Effector CD8-positive, alpha-beta T cell (primary cell): ENCODE measurements around the gene PHACTR1.

ENCODE experiments used
- DNase-seq: peaks from one replicate; lab custom pipeline; 2025; lab: John Stamatoyannopoulos, UW

Gene PHACTR1

DNA sequence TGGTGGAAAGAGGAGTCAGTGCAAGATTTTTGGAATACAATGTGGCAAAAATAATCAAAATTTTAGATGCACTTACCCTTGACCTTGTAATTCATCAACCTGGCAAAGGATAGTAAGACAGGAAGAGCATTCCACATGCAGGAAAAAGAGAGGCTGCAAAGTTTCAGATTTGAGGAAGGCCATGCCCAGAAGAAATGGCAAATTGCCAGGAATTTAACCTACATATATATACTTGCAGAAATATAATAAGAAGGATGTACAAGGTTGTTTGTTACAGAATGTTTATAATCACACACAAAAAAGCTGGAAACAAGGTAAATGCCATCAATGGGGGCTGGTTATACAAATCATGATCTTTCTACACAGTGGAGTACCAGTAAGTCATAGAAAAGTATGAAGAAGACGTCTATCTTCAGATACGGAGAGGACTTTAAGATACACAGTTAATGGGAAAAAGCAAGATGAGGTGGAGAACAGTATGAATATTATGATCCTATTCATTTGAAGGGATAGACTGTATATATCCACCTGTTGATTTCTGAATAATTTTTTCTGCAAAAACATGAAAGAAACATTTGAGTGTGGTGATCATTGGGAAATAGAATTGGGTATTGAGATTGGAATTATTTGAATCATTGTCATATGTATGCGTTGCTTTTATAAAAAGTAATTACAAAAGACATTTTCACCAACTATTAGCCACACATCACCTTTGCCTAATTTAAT, 358.0 kb downstream of the PHACTR1 start:
- DNase-seq: no peak

DNA sequence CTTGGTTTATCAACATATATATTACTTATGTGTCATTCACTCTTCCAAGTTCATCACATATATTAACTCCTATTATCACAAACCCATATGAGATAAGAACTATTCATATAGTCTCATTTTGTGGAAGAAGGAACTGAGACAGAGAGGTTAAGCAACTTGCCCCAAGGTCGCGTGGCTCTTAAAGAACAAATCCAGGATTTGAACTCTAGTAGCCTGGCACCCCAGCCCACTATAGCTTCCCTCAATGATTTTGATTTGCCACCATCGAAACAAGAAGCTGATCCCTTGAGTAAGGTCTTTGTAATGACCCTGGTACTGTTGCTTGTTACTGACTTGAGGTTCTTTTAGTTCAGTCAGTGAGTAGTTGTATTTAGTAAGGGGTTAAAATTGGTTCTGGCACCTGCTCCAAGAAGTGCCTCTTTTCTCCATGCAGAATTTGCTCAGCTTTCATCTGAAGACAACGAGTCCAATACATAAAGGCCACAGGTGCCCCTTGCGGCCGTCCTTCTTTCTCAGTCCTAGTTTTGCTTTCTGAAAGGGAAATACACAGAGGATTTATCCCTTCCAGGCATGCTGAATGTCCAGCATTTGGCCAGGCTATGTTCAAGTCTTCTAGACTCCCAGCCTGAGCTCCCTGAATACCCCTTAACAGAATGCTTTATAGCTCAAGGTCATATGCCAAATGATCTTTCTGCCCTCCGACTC, 358.7 kb downstream of the PHACTR1 start:
- DNase-seq: no peak

- DNase-seq: no peak
Measured at GRCh38 chr6:13076575-13076974, 360.0 kb downstream of the PHACTR1 start.

DNA sequence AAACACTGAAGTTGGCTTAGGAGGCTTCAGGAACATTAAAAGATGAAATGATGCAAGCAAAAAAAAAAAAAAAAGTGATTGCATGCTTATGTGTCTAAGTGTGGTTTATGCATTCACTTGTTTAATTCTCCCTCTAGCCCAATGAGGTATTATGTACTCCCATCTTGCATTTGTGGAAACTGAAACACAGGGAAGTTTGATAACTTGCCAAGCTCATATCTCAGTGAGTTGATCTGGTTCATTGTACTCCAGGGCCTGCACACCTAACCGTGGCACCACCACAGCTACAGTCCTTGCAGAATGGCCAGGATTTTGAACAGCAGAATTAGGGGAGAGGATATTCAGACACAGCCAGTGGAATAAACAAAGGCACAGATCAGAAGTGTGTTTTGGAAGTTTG, 360.6 kb downstream of the PHACTR1 start:
- DNase-seq: no peak

DNA sequence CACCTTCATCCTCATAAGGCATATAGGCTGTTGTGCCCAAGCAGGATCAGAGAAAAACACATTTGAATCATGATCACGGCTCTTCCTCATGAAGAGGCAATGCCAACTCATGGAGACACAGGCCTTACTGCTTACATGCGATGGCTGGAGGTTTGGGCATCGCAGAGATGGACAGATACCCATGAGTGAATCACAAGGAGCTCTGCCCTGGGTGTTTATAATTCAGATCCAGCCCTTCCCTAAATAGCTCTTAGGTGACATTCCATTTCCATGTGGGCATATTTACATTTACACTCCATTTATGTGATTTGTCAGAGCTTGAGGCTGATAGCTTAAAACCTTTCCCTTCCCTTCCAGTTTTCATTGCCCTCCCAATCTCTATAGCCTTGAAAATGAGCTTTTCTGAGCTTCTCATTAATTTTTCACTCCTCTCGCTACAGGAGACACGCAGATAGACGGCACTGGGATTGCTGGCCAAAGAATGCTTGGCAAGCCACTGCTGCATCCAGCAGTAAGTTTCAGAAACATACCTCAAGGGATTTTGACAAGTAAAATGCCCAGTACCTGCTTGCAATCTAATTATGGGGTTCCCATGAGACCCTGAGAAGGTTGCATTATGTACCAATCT, 362.6 kb downstream of the PHACTR1 start:
- DNase-seq: no peak

- no peak for DNase-seq
Measured at GRCh38 chr6:13080462-13081188, 364.1 kb downstream of the PHACTR1 start.

DNA sequence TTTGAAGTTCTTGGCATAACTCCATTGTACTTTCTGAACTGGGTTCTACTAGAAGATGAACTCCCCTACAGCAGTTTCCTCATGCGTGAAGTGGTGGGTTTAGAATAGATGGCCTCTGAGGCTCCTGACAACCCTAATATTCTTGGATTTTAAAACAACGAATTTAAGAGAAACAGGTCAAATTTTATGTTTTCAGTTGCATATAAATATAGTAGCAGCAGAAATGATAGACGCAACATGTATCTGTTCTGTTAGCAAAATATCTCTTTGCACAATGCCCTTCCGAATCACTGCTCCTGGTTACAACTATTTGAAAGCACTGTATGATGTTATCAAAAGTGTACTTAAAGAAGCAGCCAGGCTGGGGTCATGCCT, 364.6 kb downstream of the PHACTR1 start:
- DNase-seq: no peak

- no peak for DNase-seq
Measured at GRCh38 chr6:13089296-13089994, 372.9 kb downstream of the PHACTR1 start.

DNA sequence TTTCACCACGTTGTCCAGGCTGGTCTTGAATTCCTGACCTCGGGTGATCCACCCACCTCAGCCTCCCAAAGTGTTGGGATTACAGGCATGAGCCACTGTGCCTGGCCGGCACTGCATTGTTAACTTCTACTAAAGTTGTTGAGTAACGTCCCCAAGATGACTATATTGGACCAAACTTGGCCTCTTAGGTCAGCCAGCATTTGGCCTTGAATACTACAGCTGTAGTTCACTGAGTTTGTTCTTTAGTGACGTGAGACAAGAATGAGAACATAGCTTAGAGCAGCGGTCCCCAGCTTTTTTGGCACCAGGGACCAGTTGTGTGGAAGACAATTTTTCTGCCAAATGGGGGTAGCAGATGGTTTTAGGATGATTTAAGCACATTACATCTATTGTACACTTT, 374.6 kb downstream of the PHACTR1 start:
- no peak for DNase-seq

DNA sequence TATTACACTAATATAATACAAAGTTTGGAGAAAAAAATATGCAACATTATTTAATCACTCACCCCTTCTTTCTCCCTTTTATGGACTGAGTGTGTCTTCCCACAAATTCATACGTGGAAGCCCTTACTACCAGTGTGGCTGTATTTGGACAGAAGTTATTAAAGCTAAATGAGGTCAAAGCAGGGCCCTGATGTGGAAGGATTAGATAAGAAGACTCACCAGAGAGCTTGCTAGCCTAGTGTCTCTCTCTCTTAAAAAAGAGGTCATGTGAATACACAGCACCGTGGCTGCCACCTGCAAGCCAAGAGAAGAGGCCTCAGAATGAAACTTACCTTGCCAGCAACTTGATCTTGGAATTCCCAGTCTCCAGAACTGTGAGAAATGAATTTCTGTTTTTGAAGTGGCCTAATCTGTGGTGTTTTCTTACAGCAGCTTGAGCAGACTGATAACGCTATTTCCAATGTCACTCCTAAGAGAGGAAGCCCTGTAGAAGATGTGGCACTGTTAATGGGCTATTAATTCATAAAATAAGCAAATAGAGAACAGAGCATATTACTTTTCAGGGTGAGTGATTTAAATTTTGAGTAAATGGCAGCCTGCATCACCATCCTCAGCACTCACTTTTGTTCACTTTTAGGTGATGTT, 378.3 kb downstream of the PHACTR1 start:
- DNase-seq: no peak

DNA sequence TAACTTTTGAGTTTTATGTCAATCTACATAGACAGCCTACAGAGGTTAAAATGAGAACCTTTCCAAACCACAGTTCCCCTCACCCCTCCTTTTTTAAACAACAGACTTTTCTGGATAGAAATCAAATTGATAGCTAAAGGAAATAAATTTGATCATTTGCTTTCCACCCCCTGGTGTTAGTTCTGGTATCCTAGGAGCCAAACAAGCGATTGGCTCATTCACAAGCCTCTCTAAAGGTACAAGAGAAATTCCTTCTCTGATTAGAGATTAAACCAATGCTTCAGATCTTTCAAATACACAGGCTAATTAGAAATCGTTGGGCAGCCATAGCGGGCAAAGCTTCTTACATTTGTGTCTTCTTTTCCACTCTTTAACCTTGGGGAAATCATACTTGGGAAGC, 379.5 kb downstream of the PHACTR1 start:
- DNase-seq: no peak

DNA sequence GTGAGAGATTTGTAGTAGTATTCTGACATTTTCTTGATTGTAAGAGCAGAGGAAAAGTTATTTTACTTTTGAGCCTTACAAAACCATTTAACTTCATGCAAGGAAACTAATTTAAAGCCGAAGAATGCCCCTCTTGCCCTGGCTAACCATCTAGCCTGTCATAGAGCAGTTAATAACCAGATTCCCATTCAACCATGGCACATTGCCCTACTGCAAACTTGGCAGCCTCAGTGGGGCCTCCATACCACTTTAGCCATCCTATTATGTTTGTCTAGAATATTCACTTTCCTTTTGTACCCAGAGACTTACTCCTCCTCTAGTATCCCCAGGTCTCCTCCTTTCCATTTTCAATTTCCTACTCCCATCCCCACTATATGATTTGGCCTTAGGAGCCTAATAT, 380.9 kb downstream of the PHACTR1 start:
- DNase-seq: no peak

DNA sequence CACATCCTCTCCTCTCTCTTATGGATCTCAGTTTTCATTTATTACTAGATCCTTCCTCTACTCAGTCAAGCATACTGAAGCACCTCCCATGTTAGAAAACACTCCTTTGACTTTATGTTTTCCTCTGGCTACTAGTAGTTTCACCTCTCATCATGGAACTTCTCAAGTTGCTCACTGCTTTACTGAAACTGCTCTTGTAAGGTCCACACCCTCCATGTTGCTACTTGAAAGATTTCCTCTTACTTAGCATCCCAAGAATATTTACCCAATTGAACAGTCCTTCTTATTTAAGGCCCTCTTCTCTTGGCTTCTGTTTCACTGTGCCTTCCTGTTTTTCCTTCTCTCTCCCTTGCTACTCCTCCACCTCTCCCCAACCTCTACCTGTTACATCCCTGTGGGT, 381.4 kb downstream of the PHACTR1 start:
- DNase-seq: no peak

DNA sequence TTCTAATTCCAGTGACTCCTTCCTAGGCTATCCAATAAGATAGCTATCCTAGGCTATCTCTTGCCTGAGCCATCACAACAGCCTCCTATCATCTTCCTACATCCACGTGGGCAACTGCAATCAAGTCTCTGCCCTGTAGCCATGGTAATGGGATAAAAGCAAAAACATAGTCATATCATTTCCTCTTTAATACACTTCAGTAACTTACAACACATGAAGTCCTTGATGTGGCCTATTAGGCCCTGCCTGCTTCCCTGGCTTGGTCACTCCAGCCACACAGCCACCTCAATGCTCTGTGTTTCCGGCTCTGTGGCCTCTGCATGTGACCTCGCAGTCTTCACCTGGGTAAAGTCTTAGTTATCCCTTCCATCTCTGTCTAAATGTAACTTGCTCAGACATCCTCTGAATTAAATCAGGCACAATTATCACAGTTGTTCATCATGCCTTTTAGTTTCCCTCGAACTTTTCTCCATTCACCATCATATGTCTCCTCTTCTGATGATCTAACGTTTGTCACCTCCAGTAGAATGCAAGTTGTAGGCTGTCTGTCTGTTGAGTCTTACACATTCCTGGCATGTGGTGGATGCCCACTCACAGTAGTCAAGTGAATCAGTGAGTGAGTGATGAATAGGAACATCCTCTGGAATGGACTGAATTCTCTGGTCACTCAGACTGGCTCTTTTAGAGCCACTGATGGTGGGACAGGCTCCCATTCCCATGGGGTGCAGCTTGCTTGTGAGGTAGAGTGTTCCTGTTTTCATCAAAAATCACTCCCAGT, 382.4 kb downstream of the PHACTR1 start:
- no peak for DNase-seq

DNA sequence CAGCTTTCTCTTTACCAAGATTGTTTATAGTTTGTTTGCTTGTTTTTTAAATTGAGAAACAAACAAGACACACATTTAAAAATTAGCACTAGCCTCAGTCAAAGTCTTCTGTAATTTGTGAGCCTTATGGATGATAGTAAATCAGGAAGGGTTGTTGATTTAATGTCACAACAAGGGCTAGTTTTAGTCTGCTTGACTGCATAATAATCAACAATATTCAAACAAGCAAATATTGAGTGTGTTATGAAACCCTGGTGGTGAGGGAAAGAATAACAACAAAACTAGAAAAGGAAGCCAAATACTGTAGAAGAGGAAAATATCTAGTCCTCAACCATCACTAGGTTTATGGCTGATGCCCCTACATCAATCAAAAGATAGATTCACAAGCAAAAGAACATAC, 383.2 kb downstream of the PHACTR1 start:
- DNase-seq: no peak

DNA sequence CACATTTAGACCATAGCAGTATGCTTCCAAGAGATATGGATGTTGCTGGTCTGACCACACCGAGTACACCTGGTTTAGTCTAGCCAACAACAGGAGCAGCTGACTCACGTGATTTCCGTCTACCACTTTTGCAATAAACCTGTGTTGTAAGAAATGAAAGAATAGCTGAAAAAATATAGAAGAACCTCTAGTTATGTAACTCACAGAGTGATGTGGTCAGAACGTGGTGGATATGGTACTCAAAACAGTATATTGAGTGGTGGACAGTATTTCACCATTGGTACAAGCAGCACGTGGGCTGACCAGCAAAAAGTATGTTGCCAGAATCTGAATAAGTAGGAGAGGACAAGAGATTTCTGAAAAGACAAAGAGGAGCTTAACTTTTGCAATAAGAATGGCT, 384.8 kb downstream of the PHACTR1 start:
- DNase-seq: no peak

- DNase-seq: no peak
Measured at GRCh38 chr6:13101985-13102384, 385.4 kb downstream of the PHACTR1 start.

- no peak for DNase-seq
Measured at GRCh38 chr6:13103169-13103568, 386.6 kb downstream of the PHACTR1 start.

DNA sequence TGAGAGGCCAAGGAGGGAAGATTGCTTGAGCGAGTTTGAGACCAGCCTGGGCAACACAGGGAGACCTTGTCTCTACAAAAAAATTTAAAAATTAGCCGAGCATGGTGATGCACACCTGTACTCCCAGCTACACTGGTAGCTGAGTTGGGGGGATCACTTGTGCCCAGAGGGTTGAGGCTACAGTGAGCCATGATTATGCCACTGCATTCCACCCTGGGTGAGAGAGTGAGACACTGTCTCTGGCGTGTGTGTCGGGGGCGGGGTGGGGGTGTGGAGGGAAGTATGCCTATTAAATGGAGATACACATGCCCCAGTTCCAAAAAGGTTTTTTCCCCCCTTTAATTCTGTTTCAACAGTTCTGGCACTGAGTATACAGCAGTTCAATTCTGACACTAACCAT, 388.6 kb downstream of the PHACTR1 start:
- DNase-seq: no peak

- no peak for DNase-seq
Measured at GRCh38 chr6:13112921-13113320, 396.4 kb downstream of the PHACTR1 start.

- no peak for DNase-seq
Measured at GRCh38 chr6:13113376-13113775, 396.8 kb downstream of the PHACTR1 start.
